GM04504 (cell line): Measurements from ENCODE around the gene IQCM.

Experiments
- DNase-seq: peaks from one replicate; pipeline ENCODE4 v3.0.0-alpha.2; 2012; ENCODE audit warnings: low read depth

The IQCM gene

GRCh38 chr4:149709640-149710039, 106.0 kb downstream of the IQCM start:
- DNase-seq, result no peak

GRCh38 chr4:149708513-149709130, 107.0 kb downstream of the IQCM start:
- peak; percentile 42 for DNase-seq

GRCh38 chr4:149707862-149708261, 107.8 kb downstream of the IQCM start:
- DNase-seq, result no peak

GRCh38 chr4:149706942-149707341, 108.7 kb downstream of the IQCM start:
- DNase-seq, result peak; percentile 26

- no peak for DNase-seq
Observed at GRCh38 chr4:149702414-149703293, 113.0 kb downstream of the IQCM start.

- DNase-seq, result no peak
Observed at GRCh38 chr4:149701435-149702156, 114.0 kb downstream of the IQCM start.

GRCh38 chr4:149700272-149700671, 115.4 kb downstream of the IQCM start:
- DNase-seq, result no peak

- no peak for DNase-seq
Observed at GRCh38 chr4:149699642-149700041, 116.0 kb downstream of the IQCM start.

GRCh38 chr4:149690726-149691125, 124.9 kb downstream of the IQCM start:
- no peak for DNase-seq

- no peak for DNase-seq
Observed at GRCh38 chr4:149684516-149684915, 131.1 kb downstream of the IQCM start.

- DNase-seq, result no peak
Observed at GRCh38 chr4:149676076-149676475, 139.6 kb downstream of the IQCM start.

- no peak for DNase-seq
Observed at GRCh38 chr4:149645790-149646189, 169.9 kb downstream of the IQCM start.

- DNase-seq, result peak; percentile 7
Observed at GRCh38 chr4:149638073-149638472, 177.6 kb downstream of the IQCM start.

GRCh38 chr4:149634368-149634767, 181.3 kb downstream of the IQCM start:
- no peak for DNase-seq

- DNase-seq, result no peak
Observed at GRCh38 chr4:149631629-149632028, 184.0 kb downstream of the IQCM start.

GRCh38 chr4:149630064-149630463, 185.6 kb downstream of the IQCM start:
- no peak for DNase-seq

- DNase-seq, result peak; percentile 24
Observed at GRCh38 chr4:149605601-149606378, 209.9 kb downstream of the IQCM start.

- DNase-seq, result no peak
Observed at GRCh38 chr4:149604827-149605226, 210.8 kb downstream of the IQCM start.

GRCh38 chr4:149595500-149595899, 220.1 kb downstream of the IQCM start:
- DNase-seq, result no peak

GRCh38 chr4:149589826-149590225, 225.8 kb downstream of the IQCM start:
- DNase-seq, result no peak

- DNase-seq, result no peak
Observed at GRCh38 chr4:149584722-149585121, 230.9 kb downstream of the IQCM start.

- no peak for DNase-seq
Observed at GRCh38 chr4:149574971-149575370, 240.7 kb downstream of the IQCM start.
